ENCODE data around the gene XYLT1. TPM values are rescaled to one million over a fixed set of nuclear protein-coding genes. Genes with fewer than 3 reads are reported as not detected.

Gene XYLT1
- total and polyA plus RNA-seq, 2 of the 13 experiments (the other 11 are each of a cell fraction or from before 2014, with no cell fraction given), result not detected

DNA sequence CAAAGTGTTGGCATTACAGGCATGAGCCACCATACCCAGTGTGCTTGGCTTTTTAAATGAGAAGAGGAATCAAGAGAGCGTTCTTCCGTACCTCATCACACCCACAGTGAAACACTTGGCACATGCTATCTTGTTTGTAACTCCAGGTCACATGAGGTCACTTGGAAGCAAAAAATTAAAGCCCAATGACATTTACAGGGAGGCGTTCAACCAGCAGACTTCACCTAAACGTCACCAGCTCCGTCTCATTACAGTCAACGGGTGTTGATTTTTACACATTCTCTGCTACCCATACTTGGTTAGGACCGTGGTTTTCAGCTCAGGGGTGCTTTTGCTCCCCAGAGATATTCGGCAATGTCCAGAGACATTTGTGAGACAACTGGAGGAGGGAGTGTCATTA, 127.0 kb downstream of the XYLT1 start:
- ATAC-seq (no peak), FAIRE-seq (no peak), DNase-seq (ENCODE audit: low spot score) (no peak)
- Histone ChIP-seq H3K9me3 (ENCODE audit: low read length) (no peaks in the 10 kb centered on the region), H2AFZ (ENCODE audit: low read length) (no peak overlapping the region), H3K36me3 (replicated peaks in 1 of 2; ENCODE audit: control insufficient read depth in 1 of 2, insufficient read depth in 2 of 2, low read length in 2 of 2) (no peaks in the 10 kb centered on the region), H3K4me3 (replicated peaks in 1 of 3; ENCODE audit: insufficient read depth in 1 of 3, low read depth in 2 of 3, low read length in 3 of 3) (no peak overlapping the region), H3K4me1 (ENCODE audit: insufficient read depth, low read length) (no peaks in the 10 kb centered on the region), H3K79me2 (ENCODE audit: insufficient read depth, low read length) (no peaks in the 10 kb centered on the region), H4K20me1 (ENCODE audit: insufficient read depth, low read length) (no peaks in the 10 kb centered on the region), H3K4me2 (ENCODE audit: low read depth, low read length) (no peak overlapping the region), H3K27ac (ENCODE audit: extremely low read length, insufficient read depth, low read length) (no peak overlapping the region), H3K9ac (ENCODE audit: insufficient read depth, low read depth, low read length) (no peak overlapping the region), H3K27me3 (ENCODE audit: control insufficient read depth in 1 of 2, insufficient read depth in 2 of 2, low read length in 2 of 2) (peaks cover 2 to 19% of the 10 kb centered on the region in 2 experiments; a peak in 4 of 5 replicates)
- BruUV-seq (replicated peaks), result no TSS peak
- ChIA-PET POLR2A (no interaction called here), CTCF (ENCODE audit: low intra/inter-chr PET ratio, low total read pairs) (no interaction called here)
- TF ChIP-seq ZNF251 (CRISPR knock-in tag; IDR thresholded peaks at IDR 0.05) (no peak), POLR2AphosphoS5 (IDR thresholded peaks at IDR 0.05; ENCODE audit: low read depth, low read length) (no peak)
- TF ChIP-seq, protein P1, sequence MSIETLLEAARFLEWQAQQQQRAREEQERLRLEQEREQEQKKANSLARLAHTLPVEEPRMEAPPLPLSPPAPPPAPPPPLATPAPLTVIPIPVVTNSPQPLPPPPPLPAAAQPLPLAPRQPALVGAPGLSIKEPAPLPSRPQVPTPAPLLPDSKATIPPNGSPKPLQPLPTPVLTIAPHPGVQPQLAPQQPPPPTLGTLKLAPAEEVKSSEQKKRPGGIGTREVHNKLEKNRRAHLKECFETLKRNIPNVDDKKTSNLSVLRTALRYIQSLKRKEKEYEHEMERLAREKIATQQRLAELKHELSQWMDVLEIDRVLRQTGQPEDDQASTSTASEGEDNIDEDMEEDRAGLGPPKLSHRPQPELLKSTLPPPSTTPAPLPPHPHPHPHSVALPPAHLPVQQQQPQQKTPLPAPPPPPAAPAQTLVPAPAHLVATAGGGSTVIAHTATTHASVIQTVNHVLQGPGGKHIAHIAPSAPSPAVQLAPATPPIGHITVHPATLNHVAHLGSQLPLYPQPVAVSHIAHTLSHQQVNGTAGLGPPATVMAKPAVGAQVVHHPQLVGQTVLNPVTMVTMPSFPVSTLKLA (IDR thresholded peaks at IDR 0.05), result peak; percentile 53
- in situ Hi-C loops (cut with HindIII; ENCODE audit: extremely low pct_ligation_motif_present, low pct_unique_long_range_greater_than_20kb) (no loop called here), intact Hi-C loops (cut with micrococcal nuclease; ENCODE audit: unreplicated experiment) (no loop called here)
- WGBS (ENCODE audit: low lambda C conversion rate), result 9% methylated on average over 8 of the region's 8 CpGs

DNA sequence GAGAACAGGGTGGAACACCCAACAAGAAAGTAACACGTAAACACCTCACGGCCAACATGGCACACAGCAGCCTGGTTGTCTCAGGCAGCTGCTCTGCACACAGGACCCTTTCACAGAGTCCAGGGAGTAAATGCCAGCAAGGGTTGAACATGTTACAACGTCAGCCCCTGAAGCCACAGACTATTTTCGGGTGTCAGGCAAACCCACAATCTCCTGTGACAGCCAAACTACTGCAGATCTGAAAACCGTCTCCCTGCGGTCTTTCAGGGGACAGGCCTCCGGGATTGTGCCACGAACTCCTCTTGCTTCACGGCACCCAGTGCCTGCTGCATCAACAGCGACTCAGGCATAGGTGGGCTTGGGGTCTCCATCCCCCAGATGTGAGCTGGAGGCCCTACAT, 127.7 kb downstream of the XYLT1 start:
- no peak overlapping the region for H2AFZ ChIP-seq (ENCODE audit: low read length)
- FAIRE-seq (no peak), DNase-seq (ENCODE audit: low spot score) (no peak), ATAC-seq (no peak)
- TF ChIP-seq, protein P2, sequence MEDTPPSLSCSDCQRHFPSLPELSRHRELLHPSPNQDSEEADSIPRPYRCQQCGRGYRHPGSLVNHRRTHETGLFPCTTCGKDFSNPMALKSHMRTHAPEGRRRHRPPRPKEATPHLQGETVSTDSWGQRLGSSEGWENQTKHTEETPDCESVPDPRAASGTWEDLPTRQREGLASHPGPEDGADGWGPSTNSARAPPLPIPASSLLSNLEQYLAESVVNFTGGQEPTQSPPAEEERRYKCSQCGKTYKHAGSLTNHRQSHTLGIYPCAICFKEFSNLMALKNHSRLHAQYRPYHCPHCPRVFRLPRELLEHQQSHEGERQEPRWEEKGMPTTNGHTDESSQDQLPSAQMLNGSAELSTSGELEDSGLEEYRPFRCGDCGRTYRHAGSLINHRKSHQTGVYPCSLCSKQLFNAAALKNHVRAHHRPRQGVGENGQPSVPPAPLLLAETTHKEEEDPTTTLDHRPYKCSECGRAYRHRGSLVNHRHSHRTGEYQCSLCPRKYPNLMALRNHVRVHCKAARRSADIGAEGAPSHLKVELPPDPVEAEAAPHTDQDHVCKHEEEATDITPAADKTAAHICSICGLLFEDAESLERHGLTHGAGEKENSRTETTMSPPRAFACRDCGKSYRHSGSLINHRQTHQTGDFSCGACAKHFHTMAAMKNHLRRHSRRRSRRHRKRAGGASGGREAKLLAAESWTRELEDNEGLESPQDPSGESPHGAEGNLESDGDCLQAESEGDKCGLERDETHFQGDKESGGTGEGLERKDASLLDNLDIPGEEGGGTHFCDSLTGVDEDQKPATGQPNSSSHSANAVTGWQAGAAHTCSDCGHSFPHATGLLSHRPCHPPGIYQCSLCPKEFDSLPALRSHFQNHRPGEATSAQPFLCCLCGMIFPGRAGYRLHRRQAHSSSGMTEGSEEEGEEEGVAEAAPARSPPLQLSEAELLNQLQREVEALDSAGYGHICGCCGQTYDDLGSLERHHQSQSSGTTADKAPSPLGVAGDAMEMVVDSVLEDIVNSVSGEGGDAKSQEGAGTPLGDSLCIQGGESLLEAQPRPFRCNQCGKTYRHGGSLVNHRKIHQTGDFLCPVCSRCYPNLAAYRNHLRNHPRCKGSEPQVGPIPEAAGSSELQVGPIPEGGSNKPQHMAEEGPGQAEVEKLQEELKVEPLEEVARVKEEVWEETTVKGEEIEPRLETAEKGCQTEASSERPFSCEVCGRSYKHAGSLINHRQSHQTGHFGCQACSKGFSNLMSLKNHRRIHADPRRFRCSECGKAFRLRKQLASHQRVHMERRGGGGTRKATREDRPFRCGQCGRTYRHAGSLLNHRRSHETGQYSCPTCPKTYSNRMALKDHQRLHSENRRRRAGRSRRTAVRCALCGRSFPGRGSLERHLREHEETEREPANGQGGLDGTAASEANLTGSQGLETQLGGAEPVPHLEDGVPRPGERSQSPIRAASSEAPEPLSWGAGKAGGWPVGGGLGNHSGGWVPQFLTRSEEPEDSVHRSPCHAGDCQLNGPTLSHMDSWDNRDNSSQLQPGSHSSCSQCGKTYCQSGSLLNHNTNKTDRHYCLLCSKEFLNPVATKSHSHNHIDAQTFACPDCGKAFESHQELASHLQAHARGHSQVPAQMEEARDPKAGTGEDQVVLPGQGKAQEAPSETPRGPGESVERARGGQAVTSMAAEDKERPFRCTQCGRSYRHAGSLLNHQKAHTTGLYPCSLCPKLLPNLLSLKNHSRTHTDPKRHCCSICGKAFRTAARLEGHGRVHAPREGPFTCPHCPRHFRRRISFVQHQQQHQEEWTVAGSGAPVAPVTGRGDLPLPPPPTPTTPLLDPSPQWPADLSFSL (CRISPR knock-in tag; IDR thresholded peaks at IDR 0.05), result no peak
- TF ChIP-seq AHR (CRISPR knock-in tag; IDR thresholded peaks at IDR 0.05) (no peak), HNF4A (CRISPR knock-in tag; IDR thresholded peaks at IDR 0.05) (no peak)
- intact Hi-C loops (cut with micrococcal nuclease; ENCODE audit: unreplicated experiment), result no loop called here
- H3K27me3 ChIP-seq (ENCODE audit: control insufficient read depth in 1 of 2, insufficient read depth in 2 of 2, low read length in 2 of 2), result peaks cover 0 to 25% of the 10 kb centered on the region in 2 experiments; a peak in 4 of 5 replicates
- in situ Hi-C loops (cut with HindIII; ENCODE audit: extremely low pct_ligation_motif_present, low pct_unique_long_range_greater_than_20kb), result no loop called here
- CTCF ChIA-PET (ENCODE audit: low intra/inter-chr PET ratio, low total read pairs), result no interaction called here
- no TSS peak for BruUV-seq (replicated peaks)
- POLR2A ChIA-PET, result no interaction called here
- H3K9me3 ChIP-seq (ENCODE audit: low read length), result no peaks in the 10 kb centered on the region
- H3K27ac ChIP-seq (ENCODE audit: extremely low read length, insufficient read depth, low read length), result no peak overlapping the region
- 26% methylated on average over 10 of the region's 10 CpGs for WGBS (ENCODE audit: low lambda C conversion rate)
- H3K4me1 ChIP-seq (ENCODE audit: insufficient read depth, low read length), result no peaks in the 10 kb centered on the region
- no peaks in the 10 kb centered on the region for H3K36me3 ChIP-seq (replicated peaks in 1 of 2; ENCODE audit: control insufficient read depth in 1 of 2, insufficient read depth in 2 of 2, low read length in 2 of 2)
- no peak overlapping the region for H3K4me2 ChIP-seq (ENCODE audit: low read depth, low read length)
- H3K4me3 ChIP-seq (replicated peaks in 1 of 3; ENCODE audit: insufficient read depth in 1 of 3, low read depth in 2 of 3, low read length in 3 of 3), result no peak overlapping the region
- no peaks in the 10 kb centered on the region for H4K20me1 ChIP-seq (ENCODE audit: insufficient read depth, low read length)
- no peaks in the 10 kb centered on the region for H3K79me2 ChIP-seq (ENCODE audit: insufficient read depth, low read length)
- no peak overlapping the region for H3K9ac ChIP-seq (ENCODE audit: insufficient read depth, low read depth, low read length)

All from HepG2 (cell line).